Thoracic aorta (tissue), 2 donors: Measurements from ENCODE around the gene SCRG1. TPM values are rescaled to one million over a fixed set of nuclear protein-coding genes. Genes with fewer than 3 reads are reported as not detected.

ENCODE experiments used
- ATAC-seq: fragments of 150-250 bp; one replicate; pipeline ENCODE4 v1.8.0; 2017; ENCODE audit warnings: low read depth; ENCODE audit not compliant: insufficient number of reproducible peaks, low FRiP score
- DNase-seq: peaks from one replicate; pipeline ENCODE4 v3.0.0-alpha.2; 2020; ENCODE audit warnings: low spot score
- H3K27ac ChIP-seq, 2 donors: fragments of 200-600 bp; sonication (generic); 1 replicate in 1 of 2; 2 replicates in 1 of 2; pipeline ENCODE4 v1.5.1; 2016; ENCODE audit warnings: mild to moderate bottlenecking in 2 of 2, moderate library complexity in 2 of 2
- H3K27me3 ChIP-seq: fragments of 200-600 bp; sonication (generic); replicated peaks from 2 replicates; pipeline ENCODE4 v1.6.0; 2016; ENCODE audit warnings: mild to moderate bottlenecking; ENCODE audit not compliant: insufficient read depth
- H3K36me3 ChIP-seq: fragments of 200-600 bp; sonication (generic); one replicate; pipeline ENCODE4 v1.5.1; 2016
- H3K4me1 ChIP-seq, 2 donors: fragments of 200-600 bp; sonication (generic); 1 replicate in 1 of 2; 2 replicates in 1 of 2; pipeline versions ENCODE4 v1.5.1 to v1.6.0; 2016; ENCODE audit warnings: low read depth in 2 of 2, mild to moderate bottlenecking in 1 of 2; ENCODE audit not compliant: control insufficient read depth in 1 of 2
- H3K4me3 ChIP-seq: fragments of 200-600 bp; sonication (generic); 2 replicates; pipeline ENCODE4 v1.5.1; 2016; ENCODE audit warnings: mild to moderate bottlenecking
- H3K9me3 ChIP-seq: fragments of 200-600 bp; sonication (generic); 2 replicates; pipeline ENCODE4 v1.5.1; 2016
- CTCF ChIP-seq: fragments of 200-600 bp; sonication (generic); IDR thresholded peaks from one replicate; pipeline ENCODE4 v1.5.1; 2019; ENCODE audit warnings: antibody characterized with exemption
- total RNA-seq, 2 donors: library from RNA; depleted of rRNA; stranded (reverse); fragments of >200 nt; gene quantifications; one replicate each; pipeline versions ENCODE4 v1.1.0 to v1.2.3, GENCODE V29; 2016

The SCRG1 gene
- total RNA-seq, 2 donors from 2014 or later, result 6.9 to 9.7 TPM

GRCh38 chr4:173404296-173404865 is 5.5 kb upstream of the SCRG1 start:
- ATAC-seq (no peak), DNase-seq (no peak)
- Histone ChIP-seq H3K4me1 (peaks cover 0 to 29% of the 10 kb centered on the region in 2 donors), H3K9me3 (no peaks in the 10 kb centered on the region), H3K36me3 (no peaks in the 10 kb centered on the region), H3K27ac (peak overlapping the region; percentile 7 to 51), H3K4me3 (no peak overlapping the region), H3K27me3 (no peaks in the 10 kb centered on the region)
- no peak for TF ChIP-seq CTCF

GRCh38 chr4:173403051-173403450 is 4.1 kb upstream of the SCRG1 start:
- no peak for DNase-seq
- Histone ChIP-seq H3K27me3 (no peaks in the 10 kb centered on the region), H3K9me3 (no peaks in the 10 kb centered on the region), H3K36me3 (no peaks in the 10 kb centered on the region), H3K27ac (peak overlapping the region; percentile 29 to 51), H3K4me1 (peaks cover 0 to 36% of the 10 kb centered on the region in 2 donors), H3K4me3 (no peak overlapping the region)
- TF ChIP-seq CTCF, result no peak
- ATAC-seq, result no peak

- no peak for ATAC-seq
Observed at GRCh38 chr4:173401063-173401462, 2.1 kb upstream of the SCRG1 start.

GRCh38 chr4:173398220-173398619 is 696 bp downstream of the SCRG1 start:
- ATAC-seq (no peak), DNase-seq (no peak)
- Histone ChIP-seq H3K4me1 (peaks cover 7 to 53% of the 10 kb centered on the region in 2 donors), H3K9me3 (no peaks in the 10 kb centered on the region), H3K27ac (peak overlapping the region; percentile 64 to 80), H3K36me3 (no peaks in the 10 kb centered on the region), H3K4me3 (peak overlapping the region; percentile 70), H3K27me3 (no peaks in the 10 kb centered on the region)
- no peak for TF ChIP-seq CTCF

More at GRCh38 chr4:173401063-173401462, 2.1 kb upstream of the SCRG1 start:
- Histone ChIP-seq H3K36me3 (no peaks in the 10 kb centered on the region), H3K9me3 (no peaks in the 10 kb centered on the region), H3K4me3 (no peak overlapping the region), H3K27me3 (no peaks in the 10 kb centered on the region), H3K4me1 (peaks cover 7 to 53% of the 10 kb centered on the region in 2 donors), H3K27ac (no peak overlapping the region)
- DNase-seq, result no peak
- TF ChIP-seq CTCF, result no peak

GRCh38 chr4:173397604-173398003 is 1.3 kb downstream of the SCRG1 start:
- no peaks in the 10 kb centered on the region for H3K27me3 ChIP-seq
- H3K36me3 ChIP-seq, result no peaks in the 10 kb centered on the region
- H3K4me1 ChIP-seq, result peaks cover 7 to 47% of the 10 kb centered on the region in 2 donors
- H3K27ac ChIP-seq, result peak overlapping the region; percentile 64 to 80
- peak overlapping the region; percentile 70 for H3K4me3 ChIP-seq
- DNase-seq, result no peak
- H3K9me3 ChIP-seq, result no peaks in the 10 kb centered on the region
- ATAC-seq, result no peak
- TF ChIP-seq CTCF, result no peak
